Measurements from ENCODE around the gene NMT1. TPM values are rescaled to one million over a fixed set of nuclear protein-coding genes. Genes with fewer than 3 reads are reported as not detected.

The NMT1 gene
- total and polyA plus RNA-seq, 2 of the 13 experiments (the other 11 are each of a cell fraction or from before 2014, with no cell fraction given), result 75.7 to 142 TPM

DNA sequence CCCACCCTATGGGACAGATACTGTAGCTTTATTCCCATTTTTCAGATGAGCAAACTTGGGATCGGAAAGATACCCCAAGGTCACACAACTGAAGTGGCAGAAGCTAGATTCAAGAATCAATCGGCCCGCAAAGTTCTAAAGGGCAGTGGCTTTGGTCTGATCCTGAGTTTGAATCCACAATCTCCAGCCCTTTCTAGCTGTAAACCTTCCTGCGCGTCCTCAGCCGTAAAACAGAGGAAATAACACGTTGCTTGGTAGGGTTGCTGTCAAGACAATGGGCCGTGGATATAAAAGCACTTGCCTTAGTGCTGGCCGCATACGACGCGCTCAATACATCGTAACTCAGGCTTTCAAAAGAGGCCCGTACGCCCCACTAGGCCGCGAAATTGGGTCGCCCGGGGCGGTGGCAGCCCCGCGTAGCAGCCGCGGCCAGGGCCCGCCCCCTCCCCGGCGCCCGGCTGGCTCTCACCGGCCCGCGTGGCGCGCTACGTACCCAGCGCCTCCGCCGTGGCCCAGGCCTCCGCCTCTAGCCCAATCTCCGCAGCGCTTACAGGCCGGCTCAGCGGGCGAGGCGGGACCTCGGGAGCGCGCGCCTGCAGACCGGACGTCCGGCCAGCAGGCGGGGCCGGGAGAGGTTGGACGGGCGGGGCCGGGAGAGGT lies 9.9 kb upstream of the NMT1 start, which contains the start of gene DCAKD (continued):
- TF ChIP-seq ZNF687 (CRISPR knock-in tag; IDR thresholded peaks at IDR 0.05) (peak; percentile 82), HOXA9 (CRISPR knock-in tag; IDR thresholded peaks at IDR 0.05; ENCODE audit: borderline replicate concordance) (no peak), KLF6 (CRISPR knock-in tag; IDR thresholded peaks at IDR 0.05) (no peak), ZSCAN30 (CRISPR knock-in tag; IDR thresholded peaks at IDR 0.05) (no peak), HMG20A (CRISPR knock-in tag; IDR thresholded peaks at IDR 0.05; ENCODE audit: borderline replicate concordance) (no peak), ZNF460 (CRISPR knock-in tag; IDR thresholded peaks at IDR 0.05; ENCODE audit: borderline replicate concordance) (no peak; the same call in 1 of the 2 replicates), ISX (CRISPR knock-in tag; conservative IDR thresholded peaks at IDR 0.05) (no peak), UBTF (CRISPR knock-in tag; IDR thresholded peaks at IDR 0.05) (peak; percentile 92), ZNF839 (CRISPR knock-in tag; IDR thresholded peaks at IDR 0.05; ENCODE audit: borderline replicate concordance) (no peak), ZMYM4 (CRISPR knock-in tag; IDR thresholded peaks at IDR 0.05) (no peak), ZNF567 (CRISPR knock-in tag; IDR thresholded peaks at IDR 0.05; ENCODE audit: borderline replicate concordance) (peak; percentile 64; the same call in 1 of the 2 replicates), MAFF (IDR thresholded peaks at IDR 0.05; ENCODE audit: low read depth, low read length) (no peak), NFATC3 (CRISPR knock-in tag; IDR thresholded peaks at IDR 0.05) (no peak)
- TF ChIP-seq, protein P1, sequence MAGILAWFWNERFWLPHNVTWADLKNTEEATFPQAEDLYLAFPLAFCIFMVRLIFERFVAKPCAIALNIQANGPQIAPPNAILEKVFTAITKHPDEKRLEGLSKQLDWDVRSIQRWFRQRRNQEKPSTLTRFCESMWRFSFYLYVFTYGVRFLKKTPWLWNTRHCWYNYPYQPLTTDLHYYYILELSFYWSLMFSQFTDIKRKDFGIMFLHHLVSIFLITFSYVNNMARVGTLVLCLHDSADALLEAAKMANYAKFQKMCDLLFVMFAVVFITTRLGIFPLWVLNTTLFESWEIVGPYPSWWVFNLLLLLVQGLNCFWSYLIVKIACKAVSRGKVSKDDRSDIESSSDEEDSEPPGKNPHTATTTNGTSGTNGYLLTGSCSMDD (CRISPR knock-in tag; IDR thresholded peaks at IDR 0.05), result no peak
- TF ChIP-seq, protein P2, sequence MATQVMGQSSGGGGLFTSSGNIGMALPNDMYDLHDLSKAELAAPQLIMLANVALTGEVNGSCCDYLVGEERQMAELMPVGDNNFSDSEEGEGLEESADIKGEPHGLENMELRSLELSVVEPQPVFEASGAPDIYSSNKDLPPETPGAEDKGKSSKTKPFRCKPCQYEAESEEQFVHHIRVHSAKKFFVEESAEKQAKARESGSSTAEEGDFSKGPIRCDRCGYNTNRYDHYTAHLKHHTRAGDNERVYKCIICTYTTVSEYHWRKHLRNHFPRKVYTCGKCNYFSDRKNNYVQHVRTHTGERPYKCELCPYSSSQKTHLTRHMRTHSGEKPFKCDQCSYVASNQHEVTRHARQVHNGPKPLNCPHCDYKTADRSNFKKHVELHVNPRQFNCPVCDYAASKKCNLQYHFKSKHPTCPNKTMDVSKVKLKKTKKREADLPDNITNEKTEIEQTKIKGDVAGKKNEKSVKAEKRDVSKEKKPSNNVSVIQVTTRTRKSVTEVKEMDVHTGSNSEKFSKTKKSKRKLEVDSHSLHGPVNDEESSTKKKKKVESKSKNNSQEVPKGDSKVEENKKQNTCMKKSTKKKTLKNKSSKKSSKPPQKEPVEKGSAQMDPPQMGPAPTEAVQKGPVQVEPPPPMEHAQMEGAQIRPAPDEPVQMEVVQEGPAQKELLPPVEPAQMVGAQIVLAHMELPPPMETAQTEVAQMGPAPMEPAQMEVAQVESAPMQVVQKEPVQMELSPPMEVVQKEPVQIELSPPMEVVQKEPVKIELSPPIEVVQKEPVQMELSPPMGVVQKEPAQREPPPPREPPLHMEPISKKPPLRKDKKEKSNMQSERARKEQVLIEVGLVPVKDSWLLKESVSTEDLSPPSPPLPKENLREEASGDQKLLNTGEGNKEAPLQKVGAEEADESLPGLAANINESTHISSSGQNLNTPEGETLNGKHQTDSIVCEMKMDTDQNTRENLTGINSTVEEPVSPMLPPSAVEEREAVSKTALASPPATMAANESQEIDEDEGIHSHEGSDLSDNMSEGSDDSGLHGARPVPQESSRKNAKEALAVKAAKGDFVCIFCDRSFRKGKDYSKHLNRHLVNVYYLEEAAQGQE (IDR thresholded peaks at IDR 0.05; ENCODE audit: borderline replicate concordance in 1 of 2, low read depth in 1 of 2, low read length in 2 of 2), result no peak
- TF ChIP-seq, protein P3, sequence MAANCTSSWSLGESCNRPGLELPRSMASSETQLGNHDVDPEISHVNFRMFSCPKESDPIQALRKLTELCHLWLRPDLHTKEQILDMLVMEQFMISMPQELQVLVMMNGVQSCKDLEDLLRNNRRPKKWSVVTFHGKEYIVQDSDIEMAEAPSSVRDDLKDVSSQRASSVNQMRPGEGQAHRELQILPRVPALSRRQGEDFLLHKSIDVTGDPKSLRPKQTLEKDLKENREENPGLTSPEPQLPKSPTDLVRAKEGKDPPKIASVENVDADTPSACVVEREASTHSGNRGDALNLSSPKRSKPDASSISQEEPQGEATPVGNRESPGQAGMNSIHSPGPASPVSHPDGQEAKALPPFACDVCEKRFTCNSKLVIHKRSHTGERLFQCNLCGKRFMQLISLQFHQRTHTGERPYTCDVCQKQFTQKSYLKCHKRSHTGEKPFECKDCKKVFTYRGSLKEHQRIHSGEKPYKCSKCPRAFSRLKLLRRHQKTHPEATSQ (CRISPR knock-in tag; IDR thresholded peaks at IDR 0.05; ENCODE audit: borderline replicate concordance), result peak; percentile 59; the same call in 1 of the 2 replicates

All from HepG2 (cell line).